Lower leg skin (tissue), 4 donors: ENCODE results near the gene SPEM3. TPM values are rescaled to one million over a fixed set of nuclear protein-coding genes. Genes with fewer than 3 reads are reported as not detected.

ENCODE experiments used
- DNase-seq, 2 donors: peaks; one replicate each; pipeline ENCODE4 v3.0.0-alpha.2; 2019; ENCODE audit warnings: low spot score in 2 of 2
- H3K4me3 ChIP-seq: fragments of 200-600 bp; sonication (generic); 2 replicates; pipeline ENCODE4 v1.5.1; 2017; ENCODE audit warnings: mild to moderate bottlenecking, low read depth; ENCODE audit not compliant: poor library complexity, severe bottlenecking
- POLR2A ChIP-seq, 2 donors: fragments of 450-650 bp; IDR thresholded peaks; one replicate each; pipeline ENCODE4 v1.6.1; 2016 to 2017; ENCODE audit warnings: antibody characterized with exemption in 2 of 2, mild to moderate bottlenecking in 1 of 2, moderate library complexity in 1 of 2
- WGBS, 2 donors: methylation state at CpG; one replicate each; pipeline ENCODE4 v1.1.5; 2018; 5-methylcytosine and 5-hydroxymethylcytosine counted together
- intact Hi-C: fragments of 100-400 bp; cut with DNase I; formaldehyde crosslinking; loops from one replicate; pipeline ENCODE4 v1.15.0; 2023; ENCODE audit warnings: low total_unique reads
- total RNA-seq, 4 donors: library from RNA; depleted of rRNA; stranded (reverse); fragments of >200 nt; gene quantifications; one replicate each; pipeline ENCODE4 v1.1.0, GENCODE V29; 2016
- TF ChIP-seq, protein P1 (sequence below), 3 donors: fragments of 450-650 bp; IDR thresholded peaks; one replicate each; pipeline ENCODE4 v1.5.1; 2016; ENCODE audit warnings: antibody characterized with exemption in 3 of 3, mild to moderate bottlenecking in 3 of 3, moderate library complexity in 2 of 3

SPEM3 gene
- total RNA-seq, 4 donors from 2014 or later = not detected

GRCh38 chr17:7409716-7410115, 18.9 kb upstream of the SPEM3 start:
- TF ChIP-seq, protein P1, sequence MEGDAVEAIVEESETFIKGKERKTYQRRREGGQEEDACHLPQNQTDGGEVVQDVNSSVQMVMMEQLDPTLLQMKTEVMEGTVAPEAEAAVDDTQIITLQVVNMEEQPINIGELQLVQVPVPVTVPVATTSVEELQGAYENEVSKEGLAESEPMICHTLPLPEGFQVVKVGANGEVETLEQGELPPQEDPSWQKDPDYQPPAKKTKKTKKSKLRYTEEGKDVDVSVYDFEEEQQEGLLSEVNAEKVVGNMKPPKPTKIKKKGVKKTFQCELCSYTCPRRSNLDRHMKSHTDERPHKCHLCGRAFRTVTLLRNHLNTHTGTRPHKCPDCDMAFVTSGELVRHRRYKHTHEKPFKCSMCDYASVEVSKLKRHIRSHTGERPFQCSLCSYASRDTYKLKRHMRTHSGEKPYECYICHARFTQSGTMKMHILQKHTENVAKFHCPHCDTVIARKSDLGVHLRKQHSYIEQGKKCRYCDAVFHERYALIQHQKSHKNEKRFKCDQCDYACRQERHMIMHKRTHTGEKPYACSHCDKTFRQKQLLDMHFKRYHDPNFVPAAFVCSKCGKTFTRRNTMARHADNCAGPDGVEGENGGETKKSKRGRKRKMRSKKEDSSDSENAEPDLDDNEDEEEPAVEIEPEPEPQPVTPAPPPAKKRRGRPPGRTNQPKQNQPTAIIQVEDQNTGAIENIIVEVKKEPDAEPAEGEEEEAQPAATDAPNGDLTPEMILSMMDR (IDR thresholded peaks at IDR 0.05) = no peak
- TF ChIP-seq POLR2A (IDR thresholded peaks at IDR 0.05) = no peak

GRCh38 chr17:7410634-7411426, 17.8 kb upstream of the SPEM3 start:
- DNase-seq = no peak
- 87 to 89% methylated on average over 19 to 25 of the region's 25 CpGs for WGBS, 2 donors

More at GRCh38 chr17:7409716-7410115, 18.9 kb upstream of the SPEM3 start:
- DNase-seq = no peak
- H3K4me3 ChIP-seq = no peak overlapping the region
- intact Hi-C loops = no loop called here
- WGBS, 2 donors = 91 to 93% methylated on average over 6 of the region's 6 CpGs

DNA sequence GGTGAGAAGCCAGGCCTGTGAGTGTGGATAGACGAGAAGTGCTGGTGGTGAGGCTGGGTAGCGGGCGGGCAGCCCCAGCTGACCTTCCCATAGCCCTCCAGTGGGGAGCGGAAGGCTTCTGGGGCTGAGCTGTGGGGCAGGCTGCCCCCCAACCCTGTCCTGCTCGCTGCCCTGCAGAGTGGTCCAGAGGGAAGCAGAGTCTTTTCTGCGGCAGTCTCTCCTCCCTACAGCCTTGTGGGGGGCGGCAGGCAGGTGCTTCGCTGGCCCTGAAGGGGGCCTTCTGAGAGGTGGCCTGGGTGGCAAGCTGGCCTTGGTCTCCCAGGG, 17.3 kb upstream of the SPEM3 start:
- WGBS, 2 donors = 89 to 96% methylated on average over 7 to 8 of the region's 8 CpGs
- intact Hi-C loops = no loop called here
- no peak for TF ChIP-seq POLR2A (IDR thresholded peaks at IDR 0.05)
- TF ChIP-seq, protein P1 (IDR thresholded peaks at IDR 0.05) = no peak
- DNase-seq = no peak
- no peak overlapping the region for H3K4me3 ChIP-seq

More at GRCh38 chr17:7410634-7411426, 17.8 kb upstream of the SPEM3 start:
- no peak overlapping the region for H3K4me3 ChIP-seq
- intact Hi-C loops = no loop called here
- TF ChIP-seq POLR2A (IDR thresholded peaks at IDR 0.05) = no peak
- TF ChIP-seq, protein P1 (IDR thresholded peaks at IDR 0.05) = no peak

DNA sequence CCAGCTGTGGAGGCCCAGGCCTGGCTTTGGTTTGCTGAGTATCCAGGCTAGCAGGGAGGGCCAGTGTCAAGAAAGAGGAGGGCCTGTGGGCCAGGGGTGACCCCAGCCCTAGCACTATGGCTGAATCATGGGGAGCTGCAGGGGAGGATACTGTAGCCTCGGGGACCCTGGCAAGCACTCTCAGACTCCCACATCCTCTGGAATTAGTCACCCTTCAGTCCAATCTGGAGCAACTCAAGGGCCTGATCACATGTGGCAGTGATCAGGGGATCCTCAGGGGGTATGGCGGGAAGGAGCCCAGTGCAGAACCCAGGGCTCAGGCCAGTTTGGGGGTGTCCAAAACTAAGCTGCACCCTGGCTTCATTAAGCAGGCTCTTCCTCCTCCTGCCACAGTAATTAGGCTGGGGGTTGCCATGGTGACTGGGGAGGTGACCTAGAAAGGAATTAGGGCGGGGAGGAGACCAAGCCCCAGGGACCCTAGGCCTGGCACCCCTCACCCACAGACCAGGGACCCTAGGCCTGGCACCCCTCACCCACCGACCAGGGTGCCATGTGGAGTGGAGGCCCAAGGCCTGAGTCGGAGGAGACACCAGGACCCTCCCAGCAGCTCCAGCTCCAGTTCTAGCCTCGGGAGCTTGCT, 15.2 kb upstream of the SPEM3 start:
- TF ChIP-seq, protein P1 (IDR thresholded peaks at IDR 0.05) = no peak
- TF ChIP-seq POLR2A (IDR thresholded peaks at IDR 0.05) = no peak
- DNase-seq = no peak
- no peak overlapping the region for H3K4me3 ChIP-seq
- intact Hi-C loops = no loop called here
- 61 to 62% methylated on average over 6 of the region's 6 CpGs for WGBS, 2 donors

- 84 to 88% methylated on average over 14 of the region's 14 CpGs for WGBS, 2 donors
- intact Hi-C loops = no loop called here
- no peak for DNase-seq
- H3K4me3 ChIP-seq = no peak overlapping the region
- no peak for TF ChIP-seq POLR2A (IDR thresholded peaks at IDR 0.05)
- TF ChIP-seq, protein P1 (IDR thresholded peaks at IDR 0.05) = no peak
These were observed 13.8 kb upstream of the SPEM3 start for GRCh38 chr17:7414837-7415236.
